C1 segment of cervical spinal cord (tissue), 14 donors: ENCODE results near the gene AHRR.
A peak's percentile ranks its signal among the peaks of the same experiment; 100 is the strongest.
"Not testable (repeated sequence)": the region's sequence is repeated elsewhere in the genome, so short reads cannot be mapped to it uniquely, and the experiment has no call there.

Experiments used
- DNase-seq, 14 donors: peaks; one replicate each; lab custom pipeline; 2025; lab: John Stamatoyannopoulos, UW

Gene AHRR

GRCh38 chr5:366541-367357 lies 45.2 kb downstream of the AHRR start:
- DNase-seq: no peak

GRCh38 chr5:367358-368130 lies 46.0 kb downstream of the AHRR start:
- DNase-seq: no peak

- no peak for DNase-seq
These were observed 46.9 kb downstream of the AHRR start for GRCh38 chr5:368183-369084.

- DNase-seq: no peak
These were observed 47.8 kb downstream of the AHRR start for GRCh38 chr5:369151-369868.

GRCh38 chr5:369869-370236 lies 48.3 kb downstream of the AHRR start:
- DNase-seq: not testable (repeated sequence)

GRCh38 chr5:370311-370958 lies 48.9 kb downstream of the AHRR start:
- DNase-seq: no peak

- no peak for DNase-seq
These were observed 49.7 kb downstream of the AHRR start for GRCh38 chr5:370959-371810.

GRCh38 chr5:371811-372555 lies 50.5 kb downstream of the AHRR start:
- no peak for DNase-seq

- no peak for DNase-seq
These were observed 51.1 kb downstream of the AHRR start for GRCh38 chr5:372556-372995.

- DNase-seq: no peak
These were observed 51.6 kb downstream of the AHRR start for GRCh38 chr5:372996-373709.

- peak in 1 of 14 donors; percentile 11 for DNase-seq
These were observed 52.4 kb downstream of the AHRR start for GRCh38 chr5:373710-374602.

- no peak for DNase-seq
These were observed 53.3 kb downstream of the AHRR start for GRCh38 chr5:374631-375335.

- no peak for DNase-seq
These were observed 53.9 kb downstream of the AHRR start for GRCh38 chr5:375336-375920.

- DNase-seq: no peak
These were observed 54.6 kb downstream of the AHRR start for GRCh38 chr5:375921-376798.

GRCh38 chr5:376799-377325 lies 55.3 kb downstream of the AHRR start:
- DNase-seq: no peak
